ENCODE data around the gene ORAI1. TPM values are rescaled to one million over a fixed set of nuclear protein-coding genes. Genes with fewer than 3 reads are reported as not detected.

ORAI1 gene
- total and polyA plus RNA-seq, 2 donors (not counting 3 experiments of a cell fraction or from before 2014, with no cell fraction given), result 30.5 to 65.4 TPM

- dilution Hi-C loops (cut with MboI; ENCODE audit: extremely low pct_ligation_motif_present, low sequenced_read_pairs), result no loop called here
- TF ChIP-seq POLR2A (IDR thresholded peaks at IDR 0.05; ENCODE audit: low read depth, low read length) (no peak), EZH2 (IDR thresholded peaks at IDR 0.05; ENCODE audit: borderline replicate concordance, low read depth, low read length, severe bottlenecking) (no peak), GATA2 (IDR thresholded peaks at IDR 0.05; ENCODE audit: insufficient read depth, insufficient read length, low read depth, low read length) (no peak), FOS (IDR thresholded peaks at IDR 0.05; ENCODE audit: borderline replicate concordance, insufficient read depth, low read length) (no peak), CTCF (IDR thresholded peaks at IDR 0.05; ENCODE audit: extremely low read depth in 1 of 2, insufficient read depth in 1 of 2, low read depth in 1 of 2, low read length in 2 of 2) (no peak), MAX (IDR thresholded peaks at IDR 0.05; ENCODE audit: insufficient read depth, insufficient read length) (no peak), MYC (IDR thresholded peaks at IDR 0.05; ENCODE audit: low read depth, low read length) (no peak), JUN (IDR thresholded peaks at IDR 0.05; ENCODE audit: borderline replicate concordance, insufficient read depth, insufficient read length, low read depth) (no peak), POLR2AphosphoS5 (IDR thresholded peaks at IDR 0.05; ENCODE audit: insufficient read depth, low read depth, low read length) (no peak)
Observed at GRCh38 chr12:121630791-121631355, 4.5 kb downstream of the ORAI1 start.

More at GRCh38 chr12:121630791-121631355, 4.5 kb downstream of the ORAI1 start:
- CTCF ChIA-PET, result interaction anchor here (1.2 to 6.4 kb wide), 3 partner anchors 8 to 78 kb away, joined by 3 to 108 read pairs (median 105); partner anchors contain the start of gene MORN3
- no TSS peak for BruUV-seq (replicated peaks)
- H3K27me3 ChIP-seq (ENCODE audit: control insufficient read depth in 2 of 2, insufficient read depth in 2 of 2, low read length in 2 of 2), result no peaks in the 10 kb centered on the region
- no peaks in the 10 kb centered on the region for H3K36me3 ChIP-seq (ENCODE audit: control insufficient read depth in 2 of 2, extremely low read depth in 1 of 2, insufficient read depth in 2 of 2, low read length in 2 of 2)
- H3K27ac ChIP-seq (ENCODE audit: insufficient read depth, low read depth, low read length), result no peak overlapping the region
- H3K4me2 ChIP-seq (ENCODE audit: insufficient read depth, low read length), result no peak overlapping the region
- no peaks in the 10 kb centered on the region for H4K20me1 ChIP-seq (replicated peaks; ENCODE audit: control insufficient read depth, extremely low read depth, insufficient read depth, low read length)
- no peak overlapping the region for H2AFZ ChIP-seq (ENCODE audit: low read depth, low read length)
- intact Hi-C loops (cut with micrococcal nuclease), result no loop called here
- DNase-seq (ENCODE audit: low read depth, low spot score) (no peak), FAIRE-seq (no peak)
- H3K4me1 ChIP-seq (ENCODE audit: control insufficient read depth, extremely low read depth, insufficient read depth, low read length), result peaks cover 45% of the 10 kb centered on the region
- POLR2A ChIA-PET, result no interaction called here
- peaks cover 49% of the 10 kb centered on the region for H3K79me2 ChIP-seq (ENCODE audit: control insufficient read depth, insufficient read depth, low read length)
- H3K9me1 ChIP-seq (replicated peaks; ENCODE audit: control insufficient read depth, extremely low read depth, insufficient read depth, low read length), result no peaks in the 10 kb centered on the region
- no peak overlapping the region for H3K4me3 ChIP-seq (replicated peaks in 1 of 3; ENCODE audit: insufficient read depth in 1 of 3, low read depth in 1 of 3, low read length in 3 of 3)
- no peaks in the 10 kb centered on the region for H3K9me3 ChIP-seq (replicated peaks; ENCODE audit: control insufficient read depth, insufficient read depth, low read length)
- H3K9ac ChIP-seq (replicated peaks; ENCODE audit: extremely low read depth, insufficient read depth, low read length), result no peak overlapping the region
